MCF 10A (cell line): Measurements from ENCODE around the gene RPS18. TPM values are rescaled to one million over a fixed set of nuclear protein-coding genes. Genes with fewer than 3 reads are reported as not detected.
A peak's percentile ranks its signal among the peaks of the same experiment; 100 is the strongest.
"Not testable (repeated sequence)": the region's sequence is repeated elsewhere in the genome, so short reads cannot be mapped to it uniquely, and the experiment has no call there.

Experiments used
- BruUV-seq: library from RNA; stranded (reverse); fragments of 400-500 nt; replicated peaks from 2 replicates; lab custom pipeline; 2021; lab: Mats Ljungman, UMichigan
- CTCF ChIA-PET: fragments of 300-600 bp; sonication (Branson Sonifier 250); formaldehyde crosslinking; extraction: SDS; loops from one replicate; lab custom pipeline; 2021; ENCODE audit warnings: antibody characterized with exemption, inconsistent platforms; lab: Yijun Ruan, JAX
- POLR2A ChIA-PET: fragments of 300-600, 350-650 bp; sonication (Branson Sonifier 250); formaldehyde crosslinking; extraction: SDS; loops from one replicate; lab custom pipeline; 2020; ENCODE audit warnings: antibody characterized with exemption, inconsistent platforms; lab: Yijun Ruan, JAX
- DNase-seq: peaks from one replicate; pipeline ENCODE4 v3.0.0-alpha.2; 2018; ENCODE audit not compliant: unreplicated experiment
- H3K27ac Mint-ChIP-seq: one replicate; pipeline ENCODE4 v1.8.0; 2022; ENCODE audit warnings: mild to moderate bottlenecking, low read depth, mixed read lengths; ENCODE audit not compliant: unreplicated experiment
- H3K27me3 Mint-ChIP-seq: one replicate; pipeline ENCODE4 v1.8.0; 2022; ENCODE audit warnings: mixed read lengths; ENCODE audit not compliant: insufficient read depth, unreplicated experiment
- H3K36me3 Mint-ChIP-seq: one replicate; pipeline ENCODE4 v1.8.0; 2022; ENCODE audit warnings: mild to moderate bottlenecking, moderate library complexity, mixed read lengths; ENCODE audit not compliant: insufficient read depth, unreplicated experiment
- H3K4me1 Mint-ChIP-seq: one replicate; pipeline ENCODE4 v1.8.0; 2022; ENCODE audit warnings: mixed read lengths; ENCODE audit not compliant: insufficient read depth, unreplicated experiment
- H3K4me3 Mint-ChIP-seq: one replicate; pipeline ENCODE4 v1.8.0; 2022; ENCODE audit warnings: mild to moderate bottlenecking, moderate library complexity, mixed read lengths; ENCODE audit not compliant: unreplicated experiment
- H3K9me3 Mint-ChIP-seq: one replicate; pipeline ENCODE4 v1.8.0; 2022; ENCODE audit warnings: mixed read lengths; ENCODE audit not compliant: unreplicated experiment
- intact Hi-C: fragments of 100-400 bp; cut with micrococcal nuclease; formaldehyde crosslinking; loops from 2 replicates; pipeline ENCODE4 v1.14.1; 2022
- total RNA-seq: library from RNA; stranded (reverse); gene quantifications from 2 replicates; pipeline ENCODE4 v1.2.3, GENCODE V29; 2022
- TF ChIP-seq, protein P1 (sequence below): fragments of 200-600 bp; IDR thresholded peaks from one replicate; pipeline ENCODE4 v1.8.0; 2022; ENCODE audit warnings: antibody characterized with exemption, mild to moderate bottlenecking; ENCODE audit not compliant: unreplicated experiment

RPS18 gene
- total RNA-seq, 1 experiment from 2014 or later: 4,063 TPM

DNA sequence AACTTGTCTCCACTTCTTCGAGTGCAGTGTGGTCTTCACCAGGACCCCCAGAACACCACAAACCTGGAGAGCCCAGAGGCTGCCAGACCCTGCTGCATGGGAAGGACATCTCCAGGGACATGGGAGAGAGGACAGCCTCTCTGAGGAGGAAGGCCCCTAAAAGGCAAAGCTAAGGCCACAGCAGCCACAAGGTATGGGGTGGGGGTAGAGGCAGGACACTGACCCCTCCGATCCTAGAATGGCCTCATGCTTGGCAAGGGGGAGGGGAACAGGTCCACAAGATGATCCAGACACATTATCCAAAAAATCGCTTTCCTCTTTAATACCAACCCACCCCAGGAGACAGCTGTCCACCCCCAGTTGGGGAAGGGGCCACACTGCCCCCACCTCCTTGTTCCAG, 6.9 kb downstream of the RPS18 start:
- H3K9me3 Mint-ChIP-seq: no peaks in the 10 kb centered on the region
- H3K36me3 Mint-ChIP-seq: peaks cover 61% of the 10 kb centered on the region
- no peak overlapping the region for H3K27ac Mint-ChIP-seq
- no TSS peak for BruUV-seq
- no peak overlapping the region for H3K4me3 Mint-ChIP-seq
- no peak for DNase-seq
- intact Hi-C loops: loop anchor here (2.0 kb wide), 1 partner anchor 20 kb away; the partner anchor contains the start of gene RGL2
- CTCF ChIA-PET: interaction anchor here (0.8 to 2.9 kb wide), 4 partner anchors 10 to 30 kb away, joined by 3 to 18 read pairs (median 6); partner anchors contain the start of genes PFDN6 and WDR46
- TF ChIP-seq, protein P1, sequence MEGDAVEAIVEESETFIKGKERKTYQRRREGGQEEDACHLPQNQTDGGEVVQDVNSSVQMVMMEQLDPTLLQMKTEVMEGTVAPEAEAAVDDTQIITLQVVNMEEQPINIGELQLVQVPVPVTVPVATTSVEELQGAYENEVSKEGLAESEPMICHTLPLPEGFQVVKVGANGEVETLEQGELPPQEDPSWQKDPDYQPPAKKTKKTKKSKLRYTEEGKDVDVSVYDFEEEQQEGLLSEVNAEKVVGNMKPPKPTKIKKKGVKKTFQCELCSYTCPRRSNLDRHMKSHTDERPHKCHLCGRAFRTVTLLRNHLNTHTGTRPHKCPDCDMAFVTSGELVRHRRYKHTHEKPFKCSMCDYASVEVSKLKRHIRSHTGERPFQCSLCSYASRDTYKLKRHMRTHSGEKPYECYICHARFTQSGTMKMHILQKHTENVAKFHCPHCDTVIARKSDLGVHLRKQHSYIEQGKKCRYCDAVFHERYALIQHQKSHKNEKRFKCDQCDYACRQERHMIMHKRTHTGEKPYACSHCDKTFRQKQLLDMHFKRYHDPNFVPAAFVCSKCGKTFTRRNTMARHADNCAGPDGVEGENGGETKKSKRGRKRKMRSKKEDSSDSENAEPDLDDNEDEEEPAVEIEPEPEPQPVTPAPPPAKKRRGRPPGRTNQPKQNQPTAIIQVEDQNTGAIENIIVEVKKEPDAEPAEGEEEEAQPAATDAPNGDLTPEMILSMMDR: no peak
- POLR2A ChIA-PET: interaction anchor here (0.9 to 5.6 kb wide), 6 partner anchors 10 to 307 kb away, joined by 4 to 73 read pairs (median 10); partner anchors contain the start of genes PFDN6, WDR46 and ZBTB22
- no peaks in the 10 kb centered on the region for H3K27me3 Mint-ChIP-seq
- peaks cover 25% of the 10 kb centered on the region for H3K4me1 Mint-ChIP-seq

DNA sequence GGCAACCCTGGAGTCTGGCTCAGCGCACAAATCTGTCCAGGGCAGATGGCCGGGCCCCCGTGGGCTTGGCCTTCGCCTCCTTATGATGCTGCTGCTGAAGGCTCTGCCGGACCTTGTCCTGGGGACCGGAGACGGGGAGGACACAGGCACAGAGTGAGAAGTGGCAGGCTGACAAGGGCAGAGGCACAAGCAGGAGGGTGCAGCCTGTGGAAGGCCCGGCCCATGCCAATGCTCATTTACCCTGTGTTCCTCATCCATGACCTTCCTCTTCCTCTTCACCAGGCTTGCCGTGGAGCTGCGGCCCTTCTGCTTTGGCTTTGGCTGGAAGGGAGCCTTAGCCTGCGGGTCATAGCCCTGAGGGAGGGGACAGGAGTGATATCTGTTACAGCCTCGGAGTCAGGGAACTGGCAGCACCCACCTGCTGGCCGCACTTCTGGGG, 7.4 kb downstream of the RPS18 start:
- TF ChIP-seq, protein P1: no peak
- intact Hi-C loops: loop anchor here (2.0 kb wide), 1 partner anchor 20 kb away; the partner anchor contains the start of gene RGL2

DNA sequence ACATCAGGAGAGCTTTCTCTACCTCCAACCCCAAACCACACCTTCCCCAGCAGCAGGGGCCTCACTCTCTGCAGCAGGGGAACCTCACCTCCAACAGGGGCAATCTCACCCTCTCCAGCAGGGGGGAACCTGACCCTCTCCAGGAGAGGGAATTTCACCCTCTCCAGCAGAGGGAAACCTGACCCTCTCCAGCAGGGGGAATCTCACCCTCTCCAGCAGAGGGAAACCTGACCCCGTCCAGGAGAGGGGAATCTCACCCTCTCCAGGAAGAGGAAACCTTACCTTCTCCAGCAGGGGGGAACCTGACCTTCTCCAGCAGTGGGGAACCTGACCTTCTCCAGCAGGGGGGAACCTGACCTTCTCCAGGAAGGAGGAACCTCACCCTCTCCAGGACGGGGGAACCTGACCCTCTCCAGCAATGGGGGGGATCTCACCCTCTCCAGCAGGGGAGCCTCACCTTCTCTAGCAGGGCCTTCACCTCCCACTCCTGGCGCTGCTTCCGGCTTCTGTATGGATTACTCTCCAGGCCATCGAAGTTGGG, 8.2 kb downstream of the RPS18 start:
- Mint-ChIP-seq H3K4me1 (peaks cover 15% of the 10 kb centered on the region), H3K4me3 (no peak overlapping the region), H3K9me3 (no peaks in the 10 kb centered on the region), H3K27ac (no peak overlapping the region), H3K36me3 (peaks cover 61% of the 10 kb centered on the region), H3K27me3 (no peaks in the 10 kb centered on the region)
- ChIA-PET CTCF (interaction anchor here (0.6 to 0.7 kb wide), 4 partner anchors 9 to 130 kb away, joined by 3 to 4 read pairs (median 3); partner anchors contain the start of gene WDR46), POLR2A (interaction anchor here (0.7 to 5.6 kb wide), 6 partner anchors 8 to 308 kb away, joined by 3 to 73 read pairs (median 8); partner anchors contain the start of genes PFDN6, RPS18, VPS52 and WDR46)
- BruUV-seq: no TSS peak
- intact Hi-C loops: loop anchor here (1.0 to 5.0 kb wide), 3 partner anchors 19 to 127 kb away; partner anchors contain the start of gene RGL2
- TF ChIP-seq, protein P1: peak; percentile 72
- DNase-seq: peak; percentile 74

More for the DNA sequence above, 7.4 kb downstream of the RPS18 start:
- no peak for DNase-seq
- peaks cover 61% of the 10 kb centered on the region for H3K36me3 Mint-ChIP-seq
- BruUV-seq: TSS peak; percentile 30
- peaks cover 22% of the 10 kb centered on the region for H3K4me1 Mint-ChIP-seq
- CTCF ChIA-PET: interaction anchor here (0.5 to 2.0 kb wide), 7 partner anchors 8 to 131 kb away, joined by 3 to 9 read pairs (median 3); partner anchors contain the start of genes RPS18, VPS52 and WDR46
- no peak overlapping the region for H3K4me3 Mint-ChIP-seq
- H3K27ac Mint-ChIP-seq: no peak overlapping the region
- POLR2A ChIA-PET: interaction anchor here (0.7 to 5.6 kb wide), 4 partner anchors 9 to 307 kb away, joined by 3 to 73 read pairs (median 19); partner anchors contain the start of genes PFDN6 and WDR46
- H3K9me3 Mint-ChIP-seq: no peaks in the 10 kb centered on the region
- H3K27me3 Mint-ChIP-seq: no peaks in the 10 kb centered on the region

DNA sequence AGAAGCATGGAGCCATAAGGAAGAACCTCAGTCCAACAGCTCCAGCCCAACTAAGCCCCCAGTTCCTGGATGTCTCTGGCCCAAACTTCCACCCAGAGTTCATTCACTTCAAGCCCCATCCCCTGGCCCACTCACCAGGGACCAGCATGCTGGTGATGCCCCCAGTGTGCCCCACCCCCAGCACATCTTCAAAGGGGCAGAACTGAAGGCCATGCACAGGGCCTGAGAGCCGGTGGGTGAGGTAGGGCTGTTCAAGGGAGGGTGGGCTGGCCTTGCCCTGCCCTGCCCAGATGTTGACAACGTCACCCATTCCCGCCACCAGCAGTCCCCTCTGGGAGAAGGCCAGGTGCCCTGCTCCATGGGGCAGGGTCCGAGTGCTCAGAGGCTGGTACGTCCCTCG, 8.7 kb downstream of the RPS18 start:
- CTCF ChIA-PET: interaction anchor here (1.0 kb wide), 1 partner anchor 110 kb away, joined by 3 read pairs; no protein-coding TSS in a partner anchor
- Mint-ChIP-seq H3K4me1 (peaks cover 13% of the 10 kb centered on the region), H3K27ac (no peak overlapping the region), H3K27me3 (no peaks in the 10 kb centered on the region), H3K9me3 (no peaks in the 10 kb centered on the region), H3K36me3 (peaks cover 61% of the 10 kb centered on the region), H3K4me3 (no peak overlapping the region)
- no peak for DNase-seq
- TF ChIP-seq, protein P1: no peak
- intact Hi-C loops: loop anchor here (1.0 to 5.0 kb wide), 2 partner anchors 67 to 127 kb away; no protein-coding TSS in a partner anchor
- POLR2A ChIA-PET: interaction anchor here (0.8 to 5.6 kb wide), 5 partner anchors 8 to 19 kb away, joined by 3 to 73 read pairs (median 8); partner anchors contain the start of genes PFDN6, RGL2, RPS18 and VPS52
- no TSS peak for BruUV-seq

DNA sequence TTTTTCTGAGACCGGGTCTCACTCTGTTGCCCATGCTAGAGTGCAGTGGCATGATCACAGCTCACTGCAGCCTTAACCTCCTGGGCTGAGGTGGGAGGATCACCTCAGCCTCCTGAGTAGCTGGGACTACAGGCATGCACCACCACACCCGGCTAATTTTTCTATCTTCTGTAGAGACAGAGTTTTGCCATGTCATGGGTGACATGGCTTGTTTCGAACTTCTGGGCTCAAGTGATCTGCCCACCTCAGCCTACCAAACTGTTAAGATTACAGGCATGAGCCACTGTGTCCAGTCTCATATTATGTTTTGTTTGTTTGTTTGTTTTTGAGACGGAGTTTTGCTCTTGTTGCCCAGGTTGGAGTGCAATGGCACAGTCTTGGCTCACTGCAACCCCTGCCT, 13.3 kb downstream of the RPS18 start:
- Mint-ChIP-seq H3K36me3 (peaks cover 79% of the 10 kb centered on the region), H3K4me1 (peaks cover 13% of the 10 kb centered on the region)
- POLR2A ChIA-PET, CTCF ChIA-PET, H3K4me3 Mint-ChIP-seq, H3K27ac Mint-ChIP-seq, intact Hi-C loops, H3K27me3 Mint-ChIP-seq, DNase-seq, H3K9me3 Mint-ChIP-seq, BruUV-seq: not testable (repeated sequence)
